ENCODE measurements around the gene PSAT1. TPM values are rescaled to one million over a fixed set of nuclear protein-coding genes. Genes with fewer than 3 reads are reported as not detected.
"Not testable (repeated sequence)": the region's sequence is repeated elsewhere in the genome, so short reads cannot be mapped to it uniquely, and the experiment has no call there.

The PSAT1 gene
- 245 and 255 TPM in 2 replicates for polyA plus RNA-seq (2014; cell fraction: cytosol; rRNA removed)
- polyA plus RNA-seq (2014; cell fraction: nucleus; rRNA removed) = 92.5 and 110 TPM in 2 replicates

DNA sequence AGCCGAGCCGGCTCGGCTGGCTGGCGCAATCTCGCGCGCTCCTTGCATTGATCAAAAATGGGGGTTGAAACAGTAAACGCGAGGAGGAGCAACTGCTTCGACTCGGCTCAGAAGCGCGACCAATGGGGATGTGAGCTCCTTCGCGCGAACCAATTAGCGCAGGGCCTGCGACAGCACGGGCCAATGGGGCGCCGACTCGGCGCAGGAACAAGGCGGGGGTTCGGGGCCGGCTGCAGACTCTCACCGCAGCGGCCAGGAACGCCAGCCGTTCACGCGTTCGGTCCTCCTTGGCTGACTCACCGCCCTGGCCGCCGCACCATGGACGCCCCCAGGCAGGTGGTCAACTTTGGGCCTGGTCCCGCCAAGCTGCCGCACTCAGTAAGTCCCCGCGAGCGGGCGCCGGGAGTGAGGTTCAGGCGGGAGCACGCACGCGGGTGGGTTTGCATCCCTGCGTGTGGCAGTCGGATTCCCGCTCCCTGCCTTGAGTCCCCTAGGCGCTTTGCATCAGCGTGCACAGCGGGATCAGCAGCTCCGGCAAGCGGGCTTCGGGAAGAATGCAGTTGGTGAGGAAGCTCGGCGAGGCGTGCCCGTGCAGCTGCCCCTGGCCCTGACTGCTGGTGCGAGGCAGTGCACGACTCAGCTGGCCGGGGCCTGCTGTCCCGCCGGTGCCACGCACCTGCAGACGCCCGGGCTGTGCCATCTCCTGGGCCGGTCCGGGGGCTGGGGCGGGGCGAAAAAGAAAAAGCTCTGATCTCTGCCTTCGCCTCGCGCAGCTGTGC is at the start of gene PSAT1:
TSS of gene PSAT1 (plus strand) at position 233 of the 779 bp plus-strand sequence. CDS start at position 319, 86 bp downstream.
- peak; percentile 98 for DNase-seq (ENCODE audit: low spot score)

DNA sequence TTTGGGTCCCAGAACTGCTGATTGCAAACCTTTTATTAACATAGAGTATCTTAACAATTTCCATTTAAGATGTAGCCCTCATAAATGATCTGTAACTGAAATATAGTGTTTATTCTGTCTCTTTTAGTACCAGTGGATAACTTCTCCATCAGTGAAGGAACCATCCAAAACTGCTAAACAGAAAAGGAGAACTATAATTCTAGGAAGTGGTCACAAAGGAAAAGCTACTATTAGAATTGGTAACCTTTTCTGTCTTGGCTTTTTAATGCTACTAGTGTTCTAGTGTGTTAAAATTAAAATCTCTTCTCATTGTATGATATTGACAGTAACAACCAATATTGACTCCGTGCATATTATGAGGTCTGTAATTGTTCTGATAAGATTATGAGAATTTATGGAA is 48.3 kb upstream of the PSAT1 start:
- DNase-seq (ENCODE audit: low spot score) = no peak

DNA sequence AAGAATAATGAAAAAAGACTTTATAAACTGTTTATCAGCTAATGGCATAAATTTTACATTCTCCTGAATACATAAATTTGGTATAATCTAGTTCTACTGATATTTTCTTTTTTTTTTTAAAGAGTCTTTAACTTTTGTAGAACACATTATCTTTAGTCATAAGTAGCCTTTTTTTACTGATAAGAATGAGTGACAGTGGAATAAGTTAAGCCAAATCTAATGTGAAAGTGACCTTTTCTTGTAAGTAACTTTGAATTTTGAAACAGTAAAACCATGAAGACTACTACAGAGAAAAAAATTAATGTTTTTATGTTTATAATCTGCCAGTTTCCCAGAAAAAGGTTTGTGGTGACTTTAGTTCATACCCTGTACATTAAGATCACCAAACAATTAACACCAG is 47.4 kb upstream of the PSAT1 start:
- no peak for DNase-seq (ENCODE audit: low spot score)

DNA sequence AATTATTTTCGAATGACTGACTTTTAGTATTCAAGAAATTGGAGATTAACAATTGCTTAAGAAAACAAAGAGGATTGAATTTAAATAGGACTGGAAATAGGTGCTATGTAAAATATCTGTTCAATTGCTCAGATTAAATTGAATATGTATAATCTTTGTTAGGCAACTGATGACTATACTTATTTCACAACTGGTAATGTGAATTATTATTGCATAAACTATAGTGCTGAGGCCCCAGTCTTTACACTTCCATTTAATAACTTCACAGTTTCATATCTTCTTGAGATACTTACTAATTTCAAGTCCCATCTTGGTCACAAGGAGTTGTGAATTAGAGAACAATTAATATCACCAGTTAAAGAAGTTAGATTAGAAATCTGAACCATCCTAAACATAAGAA is 44.3 kb upstream of the PSAT1 start:
- no peak for DNase-seq (ENCODE audit: low spot score)

DNA sequence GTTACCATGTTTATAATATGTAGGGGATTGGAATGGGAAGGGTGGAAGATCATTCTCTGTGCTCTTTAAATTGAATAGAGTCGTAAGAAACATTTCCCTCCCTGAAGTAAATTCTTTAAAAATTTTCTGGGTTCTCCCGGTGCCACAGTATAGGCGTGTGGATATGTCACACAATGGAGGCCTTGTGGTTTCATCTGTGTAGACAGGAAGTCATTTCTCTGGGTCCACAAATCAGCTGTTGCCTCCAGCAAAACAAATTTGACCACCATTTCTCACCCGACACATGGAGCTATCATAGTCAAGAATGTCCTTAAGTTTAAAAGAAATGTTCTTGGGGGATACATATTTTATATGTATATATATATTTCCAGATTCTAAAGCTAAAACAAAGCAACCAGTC is 43.6 kb upstream of the PSAT1 start:
- no peak for DNase-seq (ENCODE audit: low spot score)

DNA sequence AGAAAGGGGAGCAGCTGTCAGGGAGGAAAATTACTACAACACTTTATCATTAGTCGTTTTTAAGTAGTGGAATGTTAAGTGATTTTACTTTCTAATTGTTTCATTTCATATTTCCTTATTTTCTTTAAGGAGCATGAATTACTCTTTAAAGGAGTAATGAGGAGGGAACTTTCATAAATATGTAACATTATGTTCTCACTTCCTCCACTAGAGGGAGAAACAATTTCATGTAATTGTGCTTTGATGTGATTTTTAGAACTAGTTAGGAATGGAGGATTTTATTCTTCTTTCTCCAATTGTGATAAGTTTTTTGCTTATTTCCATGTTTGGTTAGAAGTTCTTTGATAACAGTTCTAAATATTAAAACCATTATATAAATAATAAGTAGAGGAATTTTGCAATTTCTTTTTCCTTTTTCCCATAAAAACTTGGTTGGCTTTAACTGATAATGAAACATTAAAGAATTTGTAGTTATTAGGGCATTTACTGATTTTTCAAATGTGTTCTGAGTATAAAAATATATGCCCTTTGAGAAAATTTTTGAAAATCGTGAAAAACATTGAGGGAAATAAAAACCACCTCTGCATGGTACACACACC is 35.4 kb upstream of the PSAT1 start:
- peak; percentile 20 for DNase-seq (ENCODE audit: low spot score)

DNA sequence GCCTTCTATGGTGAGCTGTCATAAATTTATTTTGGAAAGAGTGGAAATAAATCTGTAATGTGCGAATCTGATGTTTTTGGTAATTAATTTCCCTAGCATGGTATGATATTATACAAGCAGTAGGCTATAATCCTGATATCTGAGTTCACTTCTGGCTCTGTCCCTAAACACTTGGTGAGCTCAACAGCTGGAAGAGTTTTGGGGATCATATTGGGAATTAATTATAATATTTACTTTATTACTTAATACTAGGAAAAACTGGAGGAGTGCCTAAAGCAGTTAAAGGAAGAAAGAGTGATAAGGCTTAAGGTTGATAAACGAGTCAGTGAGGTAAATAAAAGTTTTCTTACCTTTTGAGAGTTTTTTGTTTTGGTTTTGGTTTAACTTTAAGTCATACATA is 34.3 kb upstream of the PSAT1 start:
- DNase-seq (ENCODE audit: low spot score) = no peak

DNA sequence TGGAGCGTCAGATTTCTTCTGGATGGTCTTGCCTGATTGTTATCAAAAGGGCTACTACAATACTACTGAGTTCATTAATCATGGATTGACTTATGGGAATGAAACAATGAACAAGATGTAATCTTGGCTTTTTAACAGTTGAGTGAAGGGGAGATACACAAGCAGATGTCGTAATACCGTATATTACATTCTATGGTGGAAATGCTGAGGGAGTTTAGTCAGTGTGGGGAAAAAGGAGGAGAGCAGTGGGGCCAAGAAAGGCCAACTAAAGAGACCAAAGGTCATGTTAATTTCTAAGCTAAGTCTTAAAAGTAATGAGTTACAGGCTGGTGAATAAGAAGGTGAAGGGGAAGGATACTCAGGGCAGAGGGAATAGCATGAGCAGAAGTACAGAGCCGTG is 29.0 kb upstream of the PSAT1 start:
- DNase-seq (ENCODE audit: low spot score) = no peak

DNA sequence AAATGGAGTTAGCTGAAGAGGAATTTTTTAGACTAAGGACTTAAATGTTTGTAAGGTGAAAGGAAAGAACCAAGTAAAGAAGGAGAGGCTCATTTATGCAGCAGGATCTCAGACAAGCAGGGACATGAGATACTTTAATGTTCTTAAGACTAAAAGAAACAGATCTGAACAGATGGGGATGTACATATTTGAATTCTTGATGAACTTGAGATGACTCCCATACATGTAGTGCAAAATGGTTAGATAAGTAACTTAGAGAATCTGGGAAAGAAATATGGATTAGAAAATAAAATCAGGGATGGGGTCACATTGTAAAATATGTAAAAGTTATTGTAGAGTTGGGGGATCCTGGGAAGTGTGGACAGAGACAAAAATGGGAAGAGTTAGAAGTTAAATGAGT is 27.1 kb upstream of the PSAT1 start:
- DNase-seq (ENCODE audit: low spot score) = no peak

DNA sequence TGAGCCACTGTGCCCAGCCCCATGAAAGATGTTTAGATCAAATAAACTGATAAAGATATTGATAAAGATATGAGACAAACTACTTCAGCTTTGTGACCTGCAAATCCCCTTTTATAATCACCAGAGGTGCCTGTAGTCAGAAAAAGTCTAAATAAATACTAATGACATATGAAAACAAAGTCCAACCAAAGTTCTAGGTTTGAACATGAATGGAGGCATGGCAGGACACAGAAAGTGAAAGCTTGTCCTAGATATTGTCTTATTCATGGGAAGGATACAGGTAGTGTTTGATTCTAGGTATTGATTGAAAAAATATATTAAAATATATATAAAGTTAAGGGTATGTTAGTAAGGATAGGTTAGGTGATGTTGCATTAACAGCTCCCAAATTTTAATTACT is 24.6 kb upstream of the PSAT1 start:
- no peak for DNase-seq (ENCODE audit: low spot score)

DNA sequence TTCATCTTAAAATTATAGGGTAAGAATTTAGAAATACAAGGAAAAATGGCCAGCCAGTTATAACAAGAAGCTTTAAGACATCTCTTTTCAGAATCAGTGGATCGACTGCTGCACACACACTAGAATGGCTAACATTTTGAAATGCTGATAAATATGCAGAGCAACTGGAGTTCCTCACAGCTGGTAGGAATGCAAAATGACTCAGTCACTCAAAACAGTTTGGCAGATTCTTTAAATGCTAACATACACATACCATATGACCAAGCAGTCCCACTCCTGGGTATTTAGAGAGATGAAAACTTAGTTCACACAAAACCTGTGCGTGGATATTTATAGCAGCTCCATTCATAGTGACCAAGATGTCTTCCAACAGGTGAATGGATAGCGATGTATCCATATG is 23.2 kb upstream of the PSAT1 start:
- no peak for DNase-seq (ENCODE audit: low spot score)

DNA sequence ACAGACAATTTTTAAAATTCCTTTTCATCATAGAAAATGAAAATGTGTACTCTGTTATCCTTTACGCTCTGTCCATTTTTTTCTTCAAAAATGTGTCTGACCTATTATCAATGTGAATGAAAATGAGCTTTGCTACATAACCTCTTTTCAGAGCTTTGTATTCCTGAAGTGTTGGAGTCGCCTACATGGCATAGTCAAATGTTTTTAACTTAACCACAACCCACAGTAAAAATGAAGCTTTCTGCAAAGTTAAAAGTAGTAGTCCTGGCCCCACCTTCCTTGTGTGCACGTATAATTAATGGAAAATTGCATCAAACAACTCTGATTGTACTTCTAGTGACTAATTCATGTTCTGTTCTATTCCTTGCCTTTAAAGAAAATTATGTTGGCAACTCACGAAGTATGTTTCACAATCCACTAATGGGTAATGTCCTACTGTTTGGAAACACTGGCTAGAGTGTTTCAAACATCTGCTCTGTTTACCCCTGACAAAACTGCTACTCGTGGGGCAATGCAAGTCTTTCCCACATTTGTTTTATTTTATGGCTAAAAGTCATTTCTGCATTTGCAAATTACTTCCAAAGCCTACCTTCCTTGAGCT is 18.6 kb upstream of the PSAT1 start:
- DNase-seq (ENCODE audit: low spot score) = no peak

DNA sequence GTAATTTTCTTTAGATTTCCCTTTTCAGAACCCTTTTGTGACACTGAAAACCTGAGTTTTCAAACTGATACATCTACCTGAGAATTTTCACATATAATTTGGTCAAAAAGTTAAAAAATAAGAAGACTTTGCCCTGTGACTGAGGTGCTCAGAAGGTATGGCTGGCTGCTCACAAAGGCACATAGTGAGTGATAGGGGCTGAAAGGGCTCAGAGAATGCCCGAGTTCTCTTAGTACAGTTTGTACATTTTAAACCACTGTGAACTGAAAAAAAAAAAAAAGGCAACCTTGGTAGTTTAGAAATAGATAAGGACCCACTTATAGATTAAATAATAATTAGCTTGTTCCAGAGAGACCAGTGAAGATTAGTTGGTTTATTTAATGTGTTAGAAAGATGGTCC is 18.1 kb upstream of the PSAT1 start:
- no peak for DNase-seq (ENCODE audit: low spot score)

DNA sequence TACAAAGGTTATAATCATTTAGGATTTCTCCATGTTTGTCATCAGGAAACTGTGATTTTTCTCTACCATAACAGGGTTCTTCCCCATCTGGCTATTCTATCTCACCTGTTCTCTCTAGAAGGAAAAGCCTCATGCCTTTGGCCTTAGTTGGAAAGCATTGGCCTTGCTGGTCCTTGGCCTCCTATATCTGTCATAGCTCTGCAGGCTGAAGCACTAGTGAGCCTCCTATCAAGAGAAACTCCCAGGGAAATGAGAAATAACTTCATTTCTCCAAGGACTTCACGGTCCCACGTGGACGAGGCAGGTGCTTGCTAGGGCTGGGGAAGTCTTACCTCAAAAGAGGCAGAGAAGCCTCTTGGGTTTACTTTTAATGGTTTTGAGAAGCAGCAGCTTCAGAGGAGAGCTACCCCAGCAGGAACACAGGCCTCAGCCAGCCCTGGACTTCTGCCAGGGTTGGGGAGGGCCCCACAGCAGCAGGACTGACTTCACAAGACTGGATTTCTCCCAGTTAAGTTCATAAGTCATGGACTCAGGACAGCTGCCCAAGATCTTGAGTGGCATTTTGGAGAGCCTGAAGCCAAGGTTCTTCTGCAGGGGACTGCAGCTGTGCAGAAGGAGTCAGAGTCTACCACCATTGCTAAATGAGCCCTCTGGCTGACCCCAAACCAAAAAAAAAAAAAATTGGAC is 15.8 kb upstream of the PSAT1 start:
- DNase-seq (ENCODE audit: low spot score) = no peak

DNA sequence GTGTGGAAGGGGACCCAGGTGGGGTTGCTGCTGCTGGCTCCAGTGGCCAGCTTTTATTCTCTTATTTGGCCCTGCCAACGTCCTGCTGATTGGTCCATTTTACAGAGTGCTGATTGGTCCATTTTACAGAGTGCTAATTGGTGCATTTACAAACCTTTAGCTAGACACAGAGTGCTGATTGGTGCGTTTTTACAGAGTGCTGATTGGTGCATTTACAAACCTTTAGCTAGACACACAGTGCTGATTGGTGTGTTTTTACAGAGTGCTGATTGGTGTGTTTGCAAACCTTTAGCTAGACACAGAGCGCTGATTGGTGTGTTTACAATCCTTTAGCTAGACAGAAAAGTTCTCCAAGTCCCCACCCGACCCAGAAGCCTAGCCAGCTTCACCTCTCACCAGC is 12.7 kb upstream of the PSAT1 start:
- not testable (repeated sequence) for DNase-seq (ENCODE audit: low spot score)

DNA sequence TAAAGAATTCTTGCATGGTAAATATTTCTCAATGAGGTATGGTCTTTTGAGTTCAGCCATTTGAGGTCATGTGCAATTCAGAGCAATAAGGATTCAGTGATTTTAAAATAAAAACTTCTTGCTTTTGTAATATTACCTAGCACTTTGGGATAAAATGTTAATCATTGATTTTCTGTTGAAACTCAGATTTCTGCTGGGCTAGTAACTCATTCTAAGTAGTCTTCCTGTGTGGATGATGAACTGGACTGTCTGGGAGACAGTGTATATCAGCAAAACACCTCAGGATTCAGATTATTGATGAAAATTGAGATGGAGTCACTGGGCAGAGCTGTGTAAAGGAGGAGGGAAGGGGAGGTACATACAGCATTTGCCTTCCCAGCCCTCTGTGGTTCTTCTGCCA is 10.8 kb upstream of the PSAT1 start:
- DNase-seq (ENCODE audit: low spot score) = no peak

DNA sequence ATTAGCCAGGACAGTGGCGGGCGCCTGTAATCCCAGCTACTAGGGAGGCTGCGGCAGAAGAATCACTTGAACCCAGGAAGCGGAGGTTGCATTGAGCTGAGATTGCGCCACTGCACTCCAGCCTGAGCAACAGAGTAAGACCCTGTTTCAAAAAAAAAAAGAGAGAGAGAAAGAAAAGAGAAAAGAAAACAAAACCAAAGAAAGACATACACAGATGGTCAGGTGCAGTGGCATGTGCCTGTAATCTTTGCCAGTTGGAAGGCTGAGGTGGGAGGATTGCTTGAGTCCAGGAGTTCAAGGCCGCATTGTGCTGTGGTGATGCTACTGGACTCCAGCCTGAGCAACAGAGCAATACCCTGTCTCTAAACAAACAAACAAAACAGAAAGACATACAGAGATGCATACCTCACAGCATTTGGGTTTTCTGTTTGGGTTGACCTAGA is 10.0 kb upstream of the PSAT1 start:
- no peak for DNase-seq (ENCODE audit: low spot score)

DNA sequence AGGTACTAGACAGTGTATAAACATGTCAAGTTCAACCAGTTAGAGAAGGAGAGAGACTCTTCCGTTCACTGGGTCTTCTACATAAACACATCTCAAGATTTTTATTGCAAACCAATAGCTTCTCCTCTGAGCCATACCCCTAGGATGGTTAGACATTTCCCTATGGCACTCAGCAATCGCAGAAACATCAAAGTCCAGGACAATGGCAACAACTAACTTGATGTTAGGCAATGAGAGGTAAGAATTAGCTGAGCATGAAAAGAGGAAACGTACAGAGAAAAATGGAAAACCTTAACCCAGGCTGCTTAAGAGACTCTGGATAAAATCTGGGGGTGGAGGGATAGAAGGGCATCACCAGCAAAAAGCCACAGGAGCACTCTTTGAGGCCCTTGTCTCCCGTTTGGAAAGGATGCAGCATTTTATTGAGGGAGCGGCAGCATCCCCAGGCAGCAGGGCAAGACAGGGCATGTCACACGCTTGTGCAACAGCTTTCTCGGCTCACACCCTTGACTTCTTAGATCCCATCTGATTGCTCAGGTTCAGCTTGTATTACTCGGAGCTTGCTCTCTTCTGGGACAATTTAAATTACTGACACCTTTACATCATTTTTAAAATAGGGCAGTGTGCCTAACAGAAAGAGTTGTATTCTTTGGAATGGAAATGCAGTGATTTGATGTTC is 8.6 kb upstream of the PSAT1 start:
- no peak for DNase-seq (ENCODE audit: low spot score)

DNA sequence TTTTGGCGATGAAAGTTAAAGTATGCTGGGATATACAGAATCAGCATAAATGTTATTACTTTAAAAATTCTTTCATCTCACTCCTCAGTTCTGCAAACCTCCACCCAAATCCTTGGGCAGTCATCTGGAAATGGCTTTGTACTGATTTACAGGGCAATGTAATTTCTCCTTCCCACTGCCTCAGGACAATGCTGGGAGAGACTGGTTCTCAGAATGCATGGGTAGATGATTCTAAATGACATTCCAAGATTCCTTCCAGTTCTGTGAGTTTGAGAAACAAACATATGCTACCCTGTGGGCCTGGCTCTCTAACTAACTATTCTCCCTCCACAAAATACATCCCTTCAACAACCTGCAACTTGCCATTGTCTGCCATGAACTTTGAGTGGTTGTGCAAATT is 7.5 kb upstream of the PSAT1 start:
- no peak for DNase-seq (ENCODE audit: low spot score)

DNA sequence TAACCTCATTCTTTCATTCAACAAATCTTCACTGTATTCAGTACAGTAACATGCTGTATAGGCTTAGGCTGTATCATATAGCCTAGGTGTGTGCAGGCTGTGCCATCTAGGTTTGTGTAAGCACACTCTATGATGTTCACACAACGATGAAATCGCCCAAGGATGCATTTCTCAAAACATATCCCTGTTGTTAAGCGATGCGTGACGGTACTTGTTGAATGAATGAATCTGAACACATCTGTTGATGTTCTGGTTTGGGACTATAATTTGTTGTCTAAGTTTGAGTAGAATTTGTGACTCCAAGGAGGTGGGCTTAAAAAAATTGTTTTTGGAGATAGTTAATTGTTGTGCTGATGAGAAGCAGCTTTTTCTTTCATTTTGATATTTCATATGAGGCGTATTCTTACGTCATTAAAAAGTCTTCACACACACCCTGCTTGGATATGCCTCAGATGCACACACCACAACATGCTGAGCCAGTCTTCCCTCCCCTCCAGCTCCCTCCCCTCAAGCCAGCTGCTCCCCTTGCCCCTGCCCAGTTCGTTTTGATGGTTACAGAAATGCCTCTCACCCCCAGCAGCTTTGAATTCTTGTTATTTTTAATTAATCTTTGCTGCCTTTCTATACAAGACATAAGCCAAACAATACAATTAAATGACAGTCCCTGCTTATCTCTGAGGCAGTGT is 5.5 kb upstream of the PSAT1 start:
- DNase-seq (ENCODE audit: low spot score) = no peak

DNA sequence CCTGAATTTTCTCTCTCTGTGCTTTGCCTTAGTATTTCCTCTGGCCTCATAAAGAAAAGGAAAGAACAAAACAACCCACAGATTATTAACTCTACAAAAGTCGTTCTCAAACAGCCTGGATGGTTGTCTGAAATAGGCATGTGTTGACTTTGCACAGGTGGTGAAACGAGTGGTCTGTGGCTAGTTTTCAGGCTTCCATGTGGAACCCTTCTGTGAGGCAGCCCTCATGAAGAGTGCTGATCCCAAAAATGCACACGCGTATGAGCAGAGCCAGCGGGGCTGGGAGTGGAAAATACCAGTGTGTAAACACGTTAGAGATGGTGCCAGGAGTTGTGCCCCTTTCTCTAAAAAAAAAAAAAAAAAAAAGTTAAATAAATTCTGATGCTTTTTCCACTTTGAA is 4.9 kb upstream of the PSAT1 start:
- no peak for DNase-seq (ENCODE audit: low spot score)
